Measurements from ENCODE around the gene LRRC74B.

The LRRC74B gene

GRCh38 chr22:21014726-21015465 lies 30.9 kb upstream of the LRRC74B start, which contains the start of gene P2RX6:
P2RX6 (plus strand) TSS chr22:21015165; CDS start chr22:21015175, 10 bp downstream.
- H3K4me3 ChIP-seq (ENCODE audit: low read depth, low read length): peak within 1 kb of the TSS; percentile 4; the same call in 1 of the 2 replicates
- no peak for TF ChIP-seq CTCF (IDR thresholded peaks at IDR 0.05; ENCODE audit: control insufficient read depth, extremely low read depth, insufficient read depth)
- no peak for DNase-seq (ENCODE audit: low read depth)

GRCh38 chr22:21015466-21016006 lies 30.2 kb upstream of the LRRC74B start:
- no peak for TF ChIP-seq CTCF (IDR thresholded peaks at IDR 0.05; ENCODE audit: control insufficient read depth, extremely low read depth, insufficient read depth)
- H3K4me3 ChIP-seq (ENCODE audit: low read depth, low read length): no peak overlapping the region

GRCh38 chr22:21016644-21017420 lies 28.9 kb upstream of the LRRC74B start:
- DNase-seq (ENCODE audit: low read depth): no peak
- TF ChIP-seq CTCF (IDR thresholded peaks at IDR 0.05; ENCODE audit: control insufficient read depth, extremely low read depth, insufficient read depth): no peak

More at GRCh38 chr22:21015466-21016006, 30.2 kb upstream of the LRRC74B start:
- no peak for DNase-seq (ENCODE audit: low read depth)

GRCh38 chr22:21018314-21018713 lies 27.4 kb upstream of the LRRC74B start:
- no peak for TF ChIP-seq CTCF (IDR thresholded peaks at IDR 0.05; ENCODE audit: control insufficient read depth, extremely low read depth, insufficient read depth)
- H3K4me3 ChIP-seq (ENCODE audit: low read depth, low read length): no peak overlapping the region
- no peak for DNase-seq (ENCODE audit: low read depth)

More at GRCh38 chr22:21016644-21017420, 28.9 kb upstream of the LRRC74B start:
- no peak overlapping the region for H3K4me3 ChIP-seq (ENCODE audit: low read depth, low read length)

GRCh38 chr22:21020802-21021429 lies 24.8 kb upstream of the LRRC74B start:
- TF ChIP-seq CTCF (IDR thresholded peaks at IDR 0.05; ENCODE audit: control insufficient read depth, extremely low read depth, insufficient read depth): peak; percentile 41; the same call in 1 of the 2 replicates
- no peak for DNase-seq (ENCODE audit: low read depth)

GRCh38 chr22:21022507-21022906 lies 23.2 kb upstream of the LRRC74B start:
- no peak for DNase-seq (ENCODE audit: low read depth)
- no peak for TF ChIP-seq CTCF (IDR thresholded peaks at IDR 0.05; ENCODE audit: control insufficient read depth, extremely low read depth, insufficient read depth)
- H3K4me3 ChIP-seq (ENCODE audit: low read depth, low read length): no peak overlapping the region

More at GRCh38 chr22:21020802-21021429, 24.8 kb upstream of the LRRC74B start:
- H3K4me3 ChIP-seq (ENCODE audit: low read depth, low read length): no peak overlapping the region

Measured in LNCaP clone FGC (cell line).